ENCODE results near the gene SCN4B. TPM values are rescaled to one million over a fixed set of nuclear protein-coding genes. Genes with fewer than 3 reads are reported as not detected.

The SCN4B gene
- total and polyA plus RNA-seq, 2 of the 8 experiments (the other 6 are each of a cell fraction or from before 2014, with no cell fraction given): 2.8 to 4.9 TPM

- Histone ChIP-seq H2BK5ac (ENCODE audit: low read depth, low read length) (no peak overlapping the region), H4K91ac (replicated peaks; ENCODE audit: insufficient read length, low read length) (no peak overlapping the region), H4K8ac (ENCODE audit: extremely low read depth, insufficient read depth, low read length) (no peak overlapping the region), H2AK5ac (ENCODE audit: low read depth, low read length) (no peak overlapping the region), H2BK12ac (ENCODE audit: low read depth, low read length) (no peak overlapping the region), H3K9ac (replicated peaks in 1 of 4; ENCODE audit: extremely low read depth in 1 of 4, low read depth in 3 of 4, low read length in 3 of 4) (no peak overlapping the region), H2BK20ac (ENCODE audit: low read length) (no peak overlapping the region), H2BK120ac (replicated peaks; ENCODE audit: low read depth, low read length) (no peak overlapping the region), H4K5ac (ENCODE audit: insufficient read length, low read depth, low read length) (no peak overlapping the region), H3K56ac (replicated peaks; ENCODE audit: insufficient read length, low read depth, low read length) (no peak overlapping the region), H3K9me3 (ENCODE audit: insufficient read depth in 2 of 2, low read depth in 1 of 2, low read length in 1 of 2) (no peaks in the 10 kb centered on the region), H3K4me2 (ENCODE audit: insufficient read depth in 1 of 2, low read depth in 2 of 2, low read length in 2 of 2) (no peak overlapping the region), H3K23ac (ENCODE audit: insufficient read length) (no peak overlapping the region), H3K4me3 (ENCODE audit: extremely low read depth in 1 of 4, insufficient read depth in 2 of 4, low read depth in 3 of 4, low read length in 4 of 4) (no peak overlapping the region), H3K23me2 (ENCODE audit: low read depth, low read length) (no peaks in the 10 kb centered on the region; the same call in 1 of the 2 replicates), H3K18ac (ENCODE audit: extremely low read depth, low read length) (no peak overlapping the region), H3K27me3 (replicated peaks in 1 of 4; ENCODE audit: control insufficient read depth in 3 of 4, extremely low read depth in 1 of 4, insufficient read depth in 3 of 4, low read length in 3 of 4) (no peaks in the 10 kb centered on the region), H3K4ac (replicated peaks; ENCODE audit: insufficient read length, low read depth, low read length) (no peak overlapping the region), H3K27ac (ENCODE audit: low read depth, low read length) (no peak overlapping the region), H3K4me1 (replicated peaks in 1 of 4; ENCODE audit: control insufficient read depth in 3 of 4, insufficient read depth in 4 of 4, low read length in 3 of 4) (peaks cover 2 to 14% (median 4%) of the 10 kb centered on the region in 4 experiments; a peak in 5 of 7 replicates), H3K79me2 (ENCODE audit: control insufficient read depth in 1 of 2, insufficient read depth in 2 of 2, low read length in 2 of 2) (no peaks in the 10 kb centered on the region), H3K36me3 (ENCODE audit: control insufficient read depth in 2 of 4, insufficient read depth in 4 of 4, low read length in 3 of 4) (no peaks in the 10 kb centered on the region), H4K20me1 (replicated peaks in 1 of 2; ENCODE audit: control insufficient read depth in 1 of 2, insufficient read depth in 2 of 2, low read length in 2 of 2) (no peaks in the 10 kb centered on the region), H2AFZ (ENCODE audit: low read length) (peak overlapping the region; percentile 68), H3K14ac (ENCODE audit: insufficient read length) (no peak overlapping the region), H2BK15ac (ENCODE audit: low read length) (no peak overlapping the region), H3K79me1 (ENCODE audit: low read depth, low read length) (no peaks in the 10 kb centered on the region)
- WGBS, 2 experiments (ENCODE audit: extremely low coverage in 1 of 2, insufficient coverage in 1 of 2, insufficient read length in 1 of 2, insufficient replicate concordance in 2 of 2, low coverage in 1 of 2, low lambda C conversion rate in 2 of 2, missing lambda C conversion rate in 1 of 2): 4% methylated on average over 9 of the region's 9 CpGs; no CpG with 5 or more reads in 1 of the 2 experiments
- peak; percentile 33 to 85 for DNase-seq (ENCODE audit: low read depth in 1 of 2, low spot score in 2 of 2)
- peak; percentile 13 for FAIRE-seq
- ChIA-PET CTCF (ENCODE audit: partially characterized antibody) (interaction anchor here (0.6 to 3.3 kb wide), 48 partner anchors 10 to 365 kb away, joined by 3 to 38 read pairs (median 4); partner anchors contain the start of gene MPZL3), POLR2A (ENCODE audit: partially characterized antibody) (interaction anchor here (0.7 to 0.9 kb wide), 2 partner anchors 9 to 167 kb away, joined by 3 to 4 read pairs; no protein-coding TSS in a partner anchor)
- no peak for TF ChIP-seq KDM4A (IDR thresholded peaks at IDR 0.05; ENCODE audit: low read depth, low read length, severe bottlenecking)
- TF ChIP-seq ATF3 (IDR thresholded peaks at IDR 0.05; ENCODE audit: insufficient read depth, low read depth, low read length): 0 out of 2 replicates have a peak, but pooled peaks have one; percentile 2
- no peak for TF ChIP-seq SP4 (IDR thresholded peaks at IDR 0.05; ENCODE audit: low read length)
- TF ChIP-seq TEAD4 (IDR thresholded peaks at IDR 0.05; ENCODE audit: low read depth, low read length): 0 out of 2 replicates have a peak, but pooled peaks have one; percentile 4
- peak; percentile 79 to 86 (median 79) for TF ChIP-seq CTCF (IDR thresholded peaks at IDR 0.05; ENCODE audit: control extremely low read depth in 1 of 3, insufficient read depth in 1 of 3, low read depth in 1 of 3, low read length in 3 of 3)
- no peak for TF ChIP-seq TAF7 (optimal IDR thresholded peaks at IDR 0.05; ENCODE audit: borderline replicate concordance, low read depth, low read length)
- no peak for TF ChIP-seq YY1 (IDR thresholded peaks at IDR 0.05; ENCODE audit: low read depth, low read length)
- TF ChIP-seq RAD21 (IDR thresholded peaks at IDR 0.05 in 1 of 2, conservative IDR thresholded peaks at IDR 0.05 in 1 of 2; ENCODE audit: low read depth in 2 of 2, low read length in 2 of 2): peak; percentile 90 to 93
- no peak for TF ChIP-seq SP2 (IDR thresholded peaks at IDR 0.05; ENCODE audit: low read length)
- TF ChIP-seq CBX8 (IDR thresholded peaks at IDR 0.05; ENCODE audit: borderline replicate concordance, low read depth, low read length): no peak
Measured at GRCh38 chr11:118198370-118198769, 45.7 kb upstream of the SCN4B start.

Data from H1 (cell line).